Measurements from ENCODE around the gene GPR141. TPM values are rescaled to one million over a fixed set of nuclear protein-coding genes. Genes with fewer than 3 reads are reported as not detected.

GPR141 gene
- total RNA-seq, 5 donors from 2014 or later (not counting 1 experiment from before 2014, with no cell fraction given), result 0.25 to 6.3 (median 0.92) TPM

DNA sequence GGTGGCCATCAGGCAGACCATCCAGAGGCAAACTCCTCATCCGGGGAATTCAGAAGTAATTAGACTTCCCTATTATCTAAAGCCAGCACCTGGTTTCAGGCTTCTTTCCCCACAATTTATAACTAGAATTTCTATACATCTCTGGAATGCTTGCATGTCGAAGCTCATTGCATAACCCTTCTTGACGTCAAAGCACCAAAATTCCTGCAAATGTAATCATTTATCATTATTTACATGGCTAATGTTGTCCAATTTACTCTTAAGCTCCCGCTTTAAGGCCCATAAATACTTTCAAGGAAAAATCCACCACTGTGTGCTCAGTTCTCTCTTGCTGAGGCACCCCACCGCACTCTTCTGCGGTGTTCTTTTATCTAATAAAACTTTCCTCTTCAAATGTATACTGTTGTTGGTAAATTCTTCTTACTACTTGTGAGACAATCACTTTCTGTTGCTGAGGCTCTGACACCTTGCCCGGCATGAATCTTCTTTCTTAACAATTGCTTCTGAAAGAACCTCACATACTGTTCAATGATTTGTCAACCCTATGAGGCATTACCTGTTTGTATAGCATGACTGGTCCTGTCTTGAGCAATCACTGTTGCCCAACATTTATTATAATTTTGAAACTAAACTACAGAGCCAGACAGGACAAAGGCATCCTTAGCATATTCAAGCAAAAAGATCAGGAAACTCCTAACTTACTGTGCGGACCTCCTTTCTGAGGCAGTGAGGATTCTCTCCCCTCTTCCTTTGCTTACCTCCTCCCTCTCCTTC, 17.4 kb upstream of the GPR141 start:
- H3K4me1 ChIP-seq (ENCODE audit: control insufficient read depth in 1 of 2, extremely low read depth in 1 of 2, insufficient read depth in 2 of 2, low read length in 2 of 2), result no peaks in the 10 kb centered on the region

GRCh38 chr7:37669818-37670217, 13.7 kb upstream of the GPR141 start:
- H3K36me3 Mint-ChIP-seq, result no peaks in the 10 kb centered on the region
- H3K4me3 ChIP-seq (ENCODE audit: control insufficient read depth in 1 of 2, extremely low read depth in 1 of 2, low read length in 1 of 2), result no peak overlapping the region
- H3K9me3 ChIP-seq, result no peaks in the 10 kb centered on the region
- ATAC-seq (replicated peaks in 1 of 4) (no peak), DNase-seq (peak in 1 of 35 experiments; percentile 7)
- H3K4me1 ChIP-seq (ENCODE audit: control insufficient read depth in 1 of 2, extremely low read depth in 1 of 2, insufficient read depth in 2 of 2, low read length in 2 of 2), result no peaks in the 10 kb centered on the region
- CTCF ChIA-PET, result interaction anchor here in 1 of 2 donors (0.6 kb wide), 1 partner anchor 12 kb away, joined by 5 read pairs; no protein-coding TSS in a partner anchor
- no CpG with 5 or more reads among the region's 1 CpG for WGBS (ENCODE audit: insufficient coverage)
- no peak overlapping the region for H3K27ac Mint-ChIP-seq
- no peaks in the 10 kb centered on the region for H3K9me3 Mint-ChIP-seq
- H3K27ac ChIP-seq (ENCODE audit: low read length), result no peak overlapping the region
- H3K27me3 ChIP-seq (replicated peaks in 1 of 2; ENCODE audit: control insufficient read depth in 2 of 2, extremely low read depth in 1 of 2, insufficient read depth in 2 of 2, low read length in 1 of 2), result no peaks in the 10 kb centered on the region
- POLR2A ChIA-PET, result no interaction called here
- H3K4me1 Mint-ChIP-seq, result peaks cover 0 to 5% (median 0%) of the 10 kb centered on the region in 3 donors
- no peaks in the 10 kb centered on the region for H3K36me3 ChIP-seq (ENCODE audit: control insufficient read depth in 2 of 2, extremely low read depth in 1 of 2, insufficient read depth in 1 of 2, low read length in 1 of 2)
- H3K27me3 Mint-ChIP-seq, result peaks cover 6 to 7% of the 10 kb centered on the region in 2 donors
- no peak overlapping the region for H3K4me3 Mint-ChIP-seq

More for the DNA sequence above, 17.4 kb upstream of the GPR141 start:
- CTCF ChIA-PET, result no interaction called here
- Histone ChIP-seq H3K27ac (ENCODE audit: low read length) (no peak overlapping the region), H3K4me3 (ENCODE audit: control insufficient read depth in 1 of 2, extremely low read depth in 1 of 2, low read length in 1 of 2) (no peak overlapping the region), H3K36me3 (ENCODE audit: control insufficient read depth in 2 of 2, extremely low read depth in 1 of 2, insufficient read depth in 1 of 2, low read length in 1 of 2) (no peaks in the 10 kb centered on the region), H3K27me3 (replicated peaks in 1 of 2; ENCODE audit: control insufficient read depth in 2 of 2, extremely low read depth in 1 of 2, insufficient read depth in 2 of 2, low read length in 1 of 2) (no peaks in the 10 kb centered on the region), H3K9me3 (no peaks in the 10 kb centered on the region)
- no peaks in the 10 kb centered on the region for H3K36me3 Mint-ChIP-seq
- no peak overlapping the region for H3K27ac Mint-ChIP-seq
- POLR2A ChIA-PET, result no interaction called here
- WGBS (ENCODE audit: insufficient coverage), result 66% methylated on average over 5 of the region's 8 CpGs
- H3K4me3 Mint-ChIP-seq, result no peak overlapping the region
- H3K27me3 Mint-ChIP-seq, result peaks cover 8 to 11% of the 10 kb centered on the region in 2 donors
- H3K9me3 Mint-ChIP-seq, result no peaks in the 10 kb centered on the region
- peaks cover 0 to 2% (median 0%) of the 10 kb centered on the region in 3 donors for H3K4me1 Mint-ChIP-seq
- ATAC-seq (replicated peaks in 1 of 4) (no peak), DNase-seq (no peak)

DNA sequence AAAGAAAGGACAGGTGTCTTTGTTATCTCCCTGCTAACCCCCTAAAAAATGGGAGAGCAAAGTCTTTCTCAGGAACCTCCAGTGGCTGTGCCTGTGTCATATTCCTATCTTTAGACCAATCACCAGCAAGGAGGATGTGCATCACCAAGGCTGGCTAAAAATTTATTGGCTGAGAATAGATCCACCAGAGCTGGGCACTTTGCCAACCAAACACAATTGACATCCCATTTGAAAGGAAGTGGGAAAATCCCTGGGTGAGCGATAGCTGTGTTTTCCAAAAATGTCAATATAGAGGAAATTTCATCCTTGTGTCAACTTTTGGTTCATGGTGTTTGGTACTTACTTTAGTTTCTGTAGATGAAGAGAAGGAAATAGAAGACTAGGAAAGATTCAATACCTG, 13.1 kb upstream of the GPR141 start:
- Mint-ChIP-seq H3K4me3 (no peak overlapping the region), H3K36me3 (no peaks in the 10 kb centered on the region), H3K4me1 (peaks cover 0 to 5% (median 0%) of the 10 kb centered on the region in 3 donors), H3K9me3 (no peaks in the 10 kb centered on the region), H3K27me3 (peaks cover 1 to 12% of the 10 kb centered on the region in 2 donors), H3K27ac (no peak overlapping the region)
- Histone ChIP-seq H3K4me3 (ENCODE audit: control insufficient read depth in 1 of 2, extremely low read depth in 1 of 2, low read length in 1 of 2) (no peak overlapping the region), H3K9me3 (no peaks in the 10 kb centered on the region), H3K27me3 (replicated peaks in 1 of 2; ENCODE audit: control insufficient read depth in 2 of 2, extremely low read depth in 1 of 2, insufficient read depth in 2 of 2, low read length in 1 of 2) (no peaks in the 10 kb centered on the region), H3K4me1 (ENCODE audit: control insufficient read depth in 1 of 2, extremely low read depth in 1 of 2, insufficient read depth in 2 of 2, low read length in 2 of 2) (no peaks in the 10 kb centered on the region), H3K27ac (ENCODE audit: low read length) (no peak overlapping the region), H3K36me3 (ENCODE audit: control insufficient read depth in 2 of 2, extremely low read depth in 1 of 2, insufficient read depth in 1 of 2, low read length in 1 of 2) (no peaks in the 10 kb centered on the region)
- CTCF ChIA-PET, result interaction anchor here in 1 of 2 donors (0.6 kb wide), 1 partner anchor 13 kb away, joined by 5 read pairs; no protein-coding TSS in a partner anchor
- ATAC-seq (replicated peaks in 1 of 4) (no peak), DNase-seq (no peak)
- WGBS (ENCODE audit: insufficient coverage), result no CpG with 5 or more reads among the region's 1 CpG
- POLR2A ChIA-PET, result no interaction called here

- H3K27ac Mint-ChIP-seq, result no peak overlapping the region
- no peaks in the 10 kb centered on the region for H3K9me3 Mint-ChIP-seq
- no peak overlapping the region for H3K4me3 Mint-ChIP-seq
- no peaks in the 10 kb centered on the region for H3K27me3 ChIP-seq (replicated peaks in 1 of 2; ENCODE audit: control insufficient read depth in 2 of 2, extremely low read depth in 1 of 2, insufficient read depth in 2 of 2, low read length in 1 of 2)
- H3K4me1 ChIP-seq (ENCODE audit: control insufficient read depth in 1 of 2, extremely low read depth in 1 of 2, insufficient read depth in 2 of 2, low read length in 2 of 2), result no peaks in the 10 kb centered on the region
- H3K4me3 ChIP-seq (ENCODE audit: control insufficient read depth in 1 of 2, extremely low read depth in 1 of 2, low read length in 1 of 2), result no peak overlapping the region
- 81% methylated on average over 3 of the region's 3 CpGs for WGBS (ENCODE audit: insufficient coverage)
- no peaks in the 10 kb centered on the region for H3K36me3 Mint-ChIP-seq
- POLR2A ChIA-PET, result no interaction called here
- H3K27ac ChIP-seq (ENCODE audit: low read length), result no peak overlapping the region
- H3K36me3 ChIP-seq (ENCODE audit: control insufficient read depth in 2 of 2, extremely low read depth in 1 of 2, insufficient read depth in 1 of 2, low read length in 1 of 2), result no peaks in the 10 kb centered on the region
- no peak for ATAC-seq (replicated peaks in 1 of 4)
- CTCF ChIA-PET, result no interaction called here
- H3K27me3 Mint-ChIP-seq, result peaks cover 0 to 12% of the 10 kb centered on the region in 2 donors
- peaks cover 0 to 5% (median 0%) of the 10 kb centered on the region in 3 donors for H3K4me1 Mint-ChIP-seq
- no peaks in the 10 kb centered on the region for H3K9me3 ChIP-seq
- DNase-seq, result no peak
These were observed 11.7 kb upstream of the GPR141 start for GRCh38 chr7:37671876-37672275.

GRCh38 chr7:37672926-37673325, 10.6 kb upstream of the GPR141 start:
- H3K4me1 Mint-ChIP-seq, result peaks cover 0 to 5% (median 0%) of the 10 kb centered on the region in 3 donors
- H3K27ac Mint-ChIP-seq, result no peak overlapping the region
- Histone ChIP-seq H3K4me1 (ENCODE audit: control insufficient read depth in 1 of 2, extremely low read depth in 1 of 2, insufficient read depth in 2 of 2, low read length in 2 of 2) (no peaks in the 10 kb centered on the region), H3K4me3 (ENCODE audit: control insufficient read depth in 1 of 2, extremely low read depth in 1 of 2, low read length in 1 of 2) (no peak overlapping the region), H3K27me3 (replicated peaks in 1 of 2; ENCODE audit: control insufficient read depth in 2 of 2, extremely low read depth in 1 of 2, insufficient read depth in 2 of 2, low read length in 1 of 2) (no peaks in the 10 kb centered on the region), H3K9me3 (no peaks in the 10 kb centered on the region), H3K36me3 (ENCODE audit: control insufficient read depth in 2 of 2, extremely low read depth in 1 of 2, insufficient read depth in 1 of 2, low read length in 1 of 2) (no peaks in the 10 kb centered on the region), H3K27ac (ENCODE audit: low read length) (no peak overlapping the region)
- WGBS (ENCODE audit: insufficient coverage), result 50% methylated on average over 1 of the region's 3 CpGs
- no peaks in the 10 kb centered on the region for H3K9me3 Mint-ChIP-seq
- ChIA-PET POLR2A (no interaction called here), CTCF (no interaction called here)
- H3K36me3 Mint-ChIP-seq, result no peaks in the 10 kb centered on the region
- DNase-seq (no peak), ATAC-seq (replicated peaks in 1 of 4) (no peak)
- no peak overlapping the region for H3K4me3 Mint-ChIP-seq
- peaks cover 0 to 12% of the 10 kb centered on the region in 2 donors for H3K27me3 Mint-ChIP-seq

DNA sequence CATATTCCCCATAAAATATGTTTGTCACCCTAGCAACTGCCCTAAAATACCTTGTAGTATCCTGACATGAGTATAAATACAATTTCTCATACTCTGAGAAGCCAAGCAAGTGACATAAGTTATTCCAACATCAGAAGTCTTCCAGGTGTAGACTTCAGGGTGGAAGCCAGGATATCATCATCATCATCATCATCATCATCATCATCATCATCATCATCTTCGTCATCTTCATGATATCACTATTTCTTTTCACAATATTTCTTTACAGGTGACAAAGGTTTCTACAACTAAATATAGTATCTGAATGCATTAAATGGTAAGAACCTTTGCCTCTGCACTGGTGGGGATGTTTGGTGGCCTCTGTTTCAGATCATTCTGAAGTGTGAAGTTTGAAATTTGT, 10.0 kb upstream of the GPR141 start:
- no CpG with 5 or more reads among the region's 1 CpG for WGBS (ENCODE audit: insufficient coverage)
- no peaks in the 10 kb centered on the region for H3K36me3 ChIP-seq (ENCODE audit: control insufficient read depth in 2 of 2, extremely low read depth in 1 of 2, insufficient read depth in 1 of 2, low read length in 1 of 2)
- ChIA-PET POLR2A (no interaction called here), CTCF (no interaction called here)
- no peak overlapping the region for H3K4me3 ChIP-seq (ENCODE audit: control insufficient read depth in 1 of 2, extremely low read depth in 1 of 2, low read length in 1 of 2)
- Mint-ChIP-seq H3K36me3 (no peaks in the 10 kb centered on the region), H3K4me1 (peaks cover 0 to 5% (median 0%) of the 10 kb centered on the region in 3 donors), H3K27ac (no peak overlapping the region), H3K9me3 (no peaks in the 10 kb centered on the region), H3K4me3 (no peak overlapping the region), H3K27me3 (peaks cover 0 to 12% of the 10 kb centered on the region in 2 donors)
- H3K9me3 ChIP-seq, result no peaks in the 10 kb centered on the region
- H3K27ac ChIP-seq (ENCODE audit: low read length), result no peak overlapping the region
- no peaks in the 10 kb centered on the region for H3K4me1 ChIP-seq (ENCODE audit: control insufficient read depth in 1 of 2, extremely low read depth in 1 of 2, insufficient read depth in 2 of 2, low read length in 2 of 2)
- H3K27me3 ChIP-seq (replicated peaks in 1 of 2; ENCODE audit: control insufficient read depth in 2 of 2, extremely low read depth in 1 of 2, insufficient read depth in 2 of 2, low read length in 1 of 2), result no peaks in the 10 kb centered on the region
- ATAC-seq (replicated peaks in 1 of 4) (no peak), DNase-seq (no peak)

Measured in T-cell (primary cell).